Mesenchymal stem cell (in vitro differentiated cells and primary cell): ENCODE results near the gene POMT2.

Experiments used
- DNase-seq: peaks from one replicate; pipeline ENCODE4 v3.0.0-alpha.2; 2013
- H2AFZ ChIP-seq: one replicate; pipeline ENCODE4 v1.6.1; 2013; ENCODE audit warnings: low read depth, mild to moderate bottlenecking, control low read depth, inconsistent platforms, low read length, moderate library complexity
- H2AK5ac ChIP-seq: 2 replicates; pipeline ENCODE4 v1.6.1; 2013; ENCODE audit warnings: low read length, moderate library complexity, mild to moderate bottlenecking, inconsistent platforms; ENCODE audit not compliant: severe bottlenecking
- H2BK120ac ChIP-seq: one replicate; pipeline ENCODE4 v1.6.1; 2013; ENCODE audit warnings: low read depth, mild to moderate bottlenecking, inconsistent platforms, low read length, moderate library complexity
- H2BK12ac ChIP-seq, 2 experiments: one replicate each; pipeline ENCODE4 v1.6.1; 2013; ENCODE audit warnings: inconsistent platforms in 2 of 2, low read length in 2 of 2, mild to moderate bottlenecking in 2 of 2, moderate library complexity in 2 of 2, control low read depth in 1 of 2
- H2BK15ac ChIP-seq: one replicate; pipeline ENCODE4 v1.6.1; 2013; ENCODE audit warnings: mild to moderate bottlenecking, low read depth, inconsistent platforms; ENCODE audit not compliant: poor library complexity, severe bottlenecking
- H2BK5ac ChIP-seq: 2 replicates; pipeline ENCODE4 v1.6.1; 2013; ENCODE audit warnings: low read depth, mild to moderate bottlenecking, low read length, control low read depth, inconsistent platforms; ENCODE audit not compliant: poor library complexity, severe bottlenecking
- H3K14ac ChIP-seq, 2 experiments: one replicate each; pipeline ENCODE4 v1.6.1; 2013; ENCODE audit warnings: inconsistent platforms in 2 of 2, low read length in 2 of 2, control low read depth in 1 of 2, mild to moderate bottlenecking in 1 of 2, moderate library complexity in 1 of 2
- H3K18ac ChIP-seq, 2 experiments: one replicate each; pipeline ENCODE4 v1.6.1; 2013; ENCODE audit warnings: inconsistent platforms in 2 of 2, low read length in 2 of 2, control low read depth in 1 of 2, low read depth in 1 of 2, mild to moderate bottlenecking in 1 of 2
- H3K23ac ChIP-seq, 2 experiments: one replicate each; pipeline ENCODE4 v1.6.1; 2013; ENCODE audit warnings: inconsistent platforms in 2 of 2, low read length in 2 of 2, mild to moderate bottlenecking in 2 of 2, moderate library complexity in 2 of 2, control low read depth in 1 of 2
- H3K27ac ChIP-seq: 2 replicates; pipeline ENCODE4 v1.5.1; 2013; ENCODE audit warnings: mild to moderate bottlenecking, moderate library complexity, low read length, control low read depth, inconsistent platforms; ENCODE audit not compliant: poor library complexity, severe bottlenecking
- H3K27me3 ChIP-seq, 2 experiments: 2 replicates each; pipeline versions ENCODE4 v1.6.1 to v1.7.0; 2013; ENCODE audit warnings: low read length in 2 of 2, mild to moderate bottlenecking in 2 of 2, moderate library complexity in 2 of 2, control low read depth in 1 of 2, inconsistent platforms in 1 of 2; ENCODE audit not compliant: control insufficient read depth in 1 of 2, insufficient read depth in 1 of 2
- H3K36me3 ChIP-seq, 2 experiments: 2 replicates each; pipeline versions ENCODE4 v1.6.1 to v1.7.0; 2013; ENCODE audit warnings: low read length in 2 of 2, control low read depth in 1 of 2, inconsistent platforms in 1 of 2, low read depth in 1 of 2, mild to moderate bottlenecking in 1 of 2; ENCODE audit not compliant: insufficient read depth in 2 of 2, control insufficient read depth in 1 of 2
- H3K4ac ChIP-seq, 2 experiments: one replicate each; pipeline ENCODE4 v1.6.1; 2013; ENCODE audit warnings: inconsistent platforms in 2 of 2, low read length in 2 of 2, mild to moderate bottlenecking in 2 of 2, moderate library complexity in 2 of 2, control low read depth in 1 of 2, low read depth in 1 of 2
- H3K4me1 ChIP-seq: 2 replicates; pipeline ENCODE4 v1.6.1; 2013; ENCODE audit warnings: low read depth, low read length, control low read depth; ENCODE audit not compliant: control insufficient read depth, insufficient read depth
- H3K4me2 ChIP-seq: 2 replicates; pipeline ENCODE4 v1.6.1; 2013; ENCODE audit warnings: low read length, mild to moderate bottlenecking, inconsistent platforms; ENCODE audit not compliant: poor library complexity, severe bottlenecking
- H3K4me3 ChIP-seq, 2 experiments: 2 replicates each; pipeline versions ENCODE4 v1.5.1 to v1.7.0; 2013; ENCODE audit warnings: low read length in 2 of 2, mild to moderate bottlenecking in 2 of 2, control low read depth in 1 of 2, low read depth in 1 of 2; ENCODE audit not compliant: insufficient read depth in 1 of 2
- H3K79me1 ChIP-seq: replicated peaks from 2 replicates; pipeline ENCODE4 v1.6.1; 2013; ENCODE audit warnings: mild to moderate bottlenecking, control low read depth, low read length, inconsistent platforms; ENCODE audit not compliant: poor library complexity, severe bottlenecking
- H3K9ac ChIP-seq: 2 replicates; pipeline ENCODE4 v1.7.0; 2013; ENCODE audit warnings: mild to moderate bottlenecking, low read length, moderate library complexity
- H3K9me3 ChIP-seq: 2 replicates; pipeline ENCODE4 v1.7.0; 2013; ENCODE audit warnings: mild to moderate bottlenecking, low read length; ENCODE audit not compliant: control insufficient read depth
- H4K8ac ChIP-seq: one replicate; pipeline ENCODE4 v1.6.1; 2013; ENCODE audit warnings: inconsistent platforms, mild to moderate bottlenecking, low read length, moderate library complexity
- H4K91ac ChIP-seq: one replicate; pipeline ENCODE4 v1.6.1; 2013; ENCODE audit warnings: mild to moderate bottlenecking, low read length, inconsistent platforms
- WGBS: methylation state at CpG from one replicate; pipeline ENCODE4 v1.1.7; 2013; ENCODE audit warnings: mixed read lengths; 5-methylcytosine and 5-hydroxymethylcytosine counted together

The POMT2 gene

GRCh38 chr14:77310026-77310425 lies 10.7 kb downstream of the POMT2 start:
- 96% methylated on average over 3 of the region's 4 CpGs for WGBS
- no peak overlapping the region for H4K8ac ChIP-seq
- H3K23ac ChIP-seq, result no peak overlapping the region
- no peaks in the 10 kb centered on the region for H3K9me3 ChIP-seq
- no peak overlapping the region for H3K18ac ChIP-seq
- H3K27me3 ChIP-seq, result no peaks in the 10 kb centered on the region
- H3K36me3 ChIP-seq, result peaks cover 8 to 13% of the 10 kb centered on the region in 2 experiments
- DNase-seq, result no peak
- H2BK15ac ChIP-seq, result no peak overlapping the region
- H2BK5ac ChIP-seq, result no peak overlapping the region
- H2AFZ ChIP-seq, result no peak overlapping the region
- H3K4me1 ChIP-seq, result peaks cover 13% of the 10 kb centered on the region
- no peak overlapping the region for H3K9ac ChIP-seq
- no peak overlapping the region for H4K91ac ChIP-seq
- H2AK5ac ChIP-seq, result no peak overlapping the region
- no peak overlapping the region for H3K4ac ChIP-seq
- no peak overlapping the region for H3K4me3 ChIP-seq
- H3K4me2 ChIP-seq, result no peak overlapping the region
- H3K27ac ChIP-seq, result no peak overlapping the region
- no peak overlapping the region for H2BK120ac ChIP-seq
- H2BK12ac ChIP-seq, result no peak overlapping the region
- H3K79me1 ChIP-seq, result peaks cover 29% of the 10 kb centered on the region
- no peak overlapping the region for H3K14ac ChIP-seq

GRCh38 chr14:77309131-77309530 lies 11.6 kb downstream of the POMT2 start:
- peaks cover 13% of the 10 kb centered on the region for H3K4me1 ChIP-seq
- no peak overlapping the region for H2BK12ac ChIP-seq
- H4K91ac ChIP-seq, result no peak overlapping the region
- H3K27me3 ChIP-seq, result no peaks in the 10 kb centered on the region
- H2BK120ac ChIP-seq, result no peak overlapping the region
- no peak overlapping the region for H3K23ac ChIP-seq
- H2BK15ac ChIP-seq, result no peak overlapping the region
- no peak overlapping the region for H3K14ac ChIP-seq
- peaks cover 31% of the 10 kb centered on the region for H3K79me1 ChIP-seq
- no peak overlapping the region for H3K4ac ChIP-seq
- no peak overlapping the region for H3K27ac ChIP-seq
- no peaks in the 10 kb centered on the region for H3K9me3 ChIP-seq
- no peak overlapping the region for H2AK5ac ChIP-seq
- WGBS, result 88% methylated on average over 4 of the region's 4 CpGs
- DNase-seq, result no peak
- H2BK5ac ChIP-seq, result no peak overlapping the region
- no peak overlapping the region for H3K9ac ChIP-seq
- H3K4me3 ChIP-seq, result no peak overlapping the region
- H3K18ac ChIP-seq, result no peak overlapping the region
- peaks cover 9 to 19% of the 10 kb centered on the region in 2 experiments for H3K36me3 ChIP-seq
- no peak overlapping the region for H2AFZ ChIP-seq
- no peak overlapping the region for H4K8ac ChIP-seq
- no peak overlapping the region for H3K4me2 ChIP-seq

- peaks cover 33% of the 10 kb centered on the region for H3K79me1 ChIP-seq
- no peak overlapping the region for H3K4ac ChIP-seq
Observed at GRCh38 chr14:77306851-77307496, 13.7 kb downstream of the POMT2 start.

GRCh38 chr14:77306416-77306815 lies 14.3 kb downstream of the POMT2 start:
- Histone ChIP-seq H2BK15ac (no peak overlapping the region), H4K91ac (no peak overlapping the region), H3K27ac (peak overlapping the region; percentile 74), H3K9ac (no peak overlapping the region), H3K4me3 (no peak overlapping the region), H2BK12ac (no peak overlapping the region), H3K23ac (no peak overlapping the region), H2BK120ac (no peak overlapping the region), H3K14ac (no peak overlapping the region), H3K4me1 (peaks cover 20% of the 10 kb centered on the region), H3K27me3 (no peaks in the 10 kb centered on the region), H3K18ac (no peak overlapping the region), H3K36me3 (peaks cover 14 to 19% of the 10 kb centered on the region in 2 experiments), H3K4ac (no peak overlapping the region), H2BK5ac (no peak overlapping the region), H3K79me1 (peaks cover 31% of the 10 kb centered on the region), H3K9me3 (no peaks in the 10 kb centered on the region), H2AFZ (no peak overlapping the region), H3K4me2 (no peak overlapping the region), H2AK5ac (peak overlapping the region; percentile 11), H4K8ac (no peak overlapping the region)
- no peak for DNase-seq
- WGBS, result 90% methylated on average over 3 of the region's 3 CpGs

More at GRCh38 chr14:77306851-77307496, 13.7 kb downstream of the POMT2 start:
- H2BK12ac ChIP-seq, result peak overlapping the region in 1 of 2 experiments; percentile 73
- no peak overlapping the region for H3K18ac ChIP-seq
- H3K9me3 ChIP-seq, result no peaks in the 10 kb centered on the region
- H3K27ac ChIP-seq, result peak overlapping the region; percentile 74
- H3K14ac ChIP-seq, result no peak overlapping the region
- H3K4me3 ChIP-seq, result peak overlapping the region in 1 of 2 experiments; percentile 21
- peak overlapping the region; percentile 53 for H3K4me2 ChIP-seq
- peak; percentile 55 for DNase-seq
- no peak overlapping the region for H2BK15ac ChIP-seq
- 48% methylated on average over 3 of the region's 3 CpGs for WGBS
- peaks cover 19% of the 10 kb centered on the region for H3K4me1 ChIP-seq
- H4K91ac ChIP-seq, result no peak overlapping the region
- no peak overlapping the region for H3K23ac ChIP-seq
- H4K8ac ChIP-seq, result no peak overlapping the region
- peak overlapping the region; percentile 15 for H2BK120ac ChIP-seq
- H3K36me3 ChIP-seq, result peaks cover 9 to 19% of the 10 kb centered on the region in 2 experiments
- peak overlapping the region; percentile 62 for H2BK5ac ChIP-seq
- no peak overlapping the region for H2AK5ac ChIP-seq
- peak overlapping the region; percentile 5 for H3K9ac ChIP-seq
- no peaks in the 10 kb centered on the region for H3K27me3 ChIP-seq
- no peak overlapping the region for H2AFZ ChIP-seq
